Measurements from ENCODE around the gene LRP10. TPM values are rescaled to one million over a fixed set of nuclear protein-coding genes. Genes with fewer than 3 reads are reported as not detected.

Gene LRP10
- total RNA-seq, 1 donor from 2014 or later, result 34.8 TPM

DNA sequence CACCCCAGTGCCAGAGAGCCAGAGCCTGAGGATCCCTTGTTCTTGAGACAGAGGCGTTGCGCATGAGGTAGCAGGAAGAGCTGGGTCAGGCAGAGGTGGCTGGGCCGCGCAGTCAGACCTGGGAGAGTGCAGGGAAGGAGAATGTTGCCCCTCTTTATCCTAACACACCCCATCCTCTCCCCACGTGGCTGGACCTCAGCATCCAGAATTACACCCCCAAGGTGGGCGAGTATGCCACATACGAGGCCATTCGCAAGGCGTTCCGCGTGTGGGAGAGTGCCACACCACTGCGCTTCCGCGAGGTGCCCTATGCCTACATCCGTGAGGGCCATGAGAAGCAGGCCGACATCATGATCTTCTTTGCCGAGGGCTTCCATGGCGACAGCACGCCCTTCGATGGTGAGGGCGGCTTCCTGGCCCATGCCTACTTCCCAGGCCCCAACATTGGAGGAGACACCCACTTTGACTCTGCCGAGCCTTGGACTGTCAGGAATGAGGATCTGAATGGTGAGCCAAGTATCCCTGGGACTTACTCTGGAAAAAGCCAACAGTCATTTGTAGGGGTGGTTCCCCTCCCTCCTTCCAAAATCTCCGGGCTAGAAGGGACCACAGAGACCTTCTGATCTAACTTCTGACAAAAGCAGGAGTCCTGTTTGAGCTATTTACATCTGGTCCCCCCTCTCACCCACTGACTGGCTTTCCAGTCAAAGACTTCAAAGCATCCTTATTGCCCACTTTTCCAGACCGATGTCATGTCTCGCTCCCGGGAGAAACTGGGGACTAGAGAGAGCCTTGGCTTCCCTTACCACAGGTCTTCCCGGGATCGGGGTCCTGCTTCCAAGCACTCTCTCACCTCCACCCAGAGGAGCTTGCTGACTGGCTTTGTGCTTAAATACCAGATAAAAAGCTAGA is 29.1 kb upstream of the LRP10 start:
- DNase-seq (ENCODE audit: low read depth), result no peak
- TF ChIP-seq, protein P1, sequence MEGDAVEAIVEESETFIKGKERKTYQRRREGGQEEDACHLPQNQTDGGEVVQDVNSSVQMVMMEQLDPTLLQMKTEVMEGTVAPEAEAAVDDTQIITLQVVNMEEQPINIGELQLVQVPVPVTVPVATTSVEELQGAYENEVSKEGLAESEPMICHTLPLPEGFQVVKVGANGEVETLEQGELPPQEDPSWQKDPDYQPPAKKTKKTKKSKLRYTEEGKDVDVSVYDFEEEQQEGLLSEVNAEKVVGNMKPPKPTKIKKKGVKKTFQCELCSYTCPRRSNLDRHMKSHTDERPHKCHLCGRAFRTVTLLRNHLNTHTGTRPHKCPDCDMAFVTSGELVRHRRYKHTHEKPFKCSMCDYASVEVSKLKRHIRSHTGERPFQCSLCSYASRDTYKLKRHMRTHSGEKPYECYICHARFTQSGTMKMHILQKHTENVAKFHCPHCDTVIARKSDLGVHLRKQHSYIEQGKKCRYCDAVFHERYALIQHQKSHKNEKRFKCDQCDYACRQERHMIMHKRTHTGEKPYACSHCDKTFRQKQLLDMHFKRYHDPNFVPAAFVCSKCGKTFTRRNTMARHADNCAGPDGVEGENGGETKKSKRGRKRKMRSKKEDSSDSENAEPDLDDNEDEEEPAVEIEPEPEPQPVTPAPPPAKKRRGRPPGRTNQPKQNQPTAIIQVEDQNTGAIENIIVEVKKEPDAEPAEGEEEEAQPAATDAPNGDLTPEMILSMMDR (IDR thresholded peaks at IDR 0.05; ENCODE audit: insufficient read depth, low read length, severe bottlenecking), result no peak

DNA sequence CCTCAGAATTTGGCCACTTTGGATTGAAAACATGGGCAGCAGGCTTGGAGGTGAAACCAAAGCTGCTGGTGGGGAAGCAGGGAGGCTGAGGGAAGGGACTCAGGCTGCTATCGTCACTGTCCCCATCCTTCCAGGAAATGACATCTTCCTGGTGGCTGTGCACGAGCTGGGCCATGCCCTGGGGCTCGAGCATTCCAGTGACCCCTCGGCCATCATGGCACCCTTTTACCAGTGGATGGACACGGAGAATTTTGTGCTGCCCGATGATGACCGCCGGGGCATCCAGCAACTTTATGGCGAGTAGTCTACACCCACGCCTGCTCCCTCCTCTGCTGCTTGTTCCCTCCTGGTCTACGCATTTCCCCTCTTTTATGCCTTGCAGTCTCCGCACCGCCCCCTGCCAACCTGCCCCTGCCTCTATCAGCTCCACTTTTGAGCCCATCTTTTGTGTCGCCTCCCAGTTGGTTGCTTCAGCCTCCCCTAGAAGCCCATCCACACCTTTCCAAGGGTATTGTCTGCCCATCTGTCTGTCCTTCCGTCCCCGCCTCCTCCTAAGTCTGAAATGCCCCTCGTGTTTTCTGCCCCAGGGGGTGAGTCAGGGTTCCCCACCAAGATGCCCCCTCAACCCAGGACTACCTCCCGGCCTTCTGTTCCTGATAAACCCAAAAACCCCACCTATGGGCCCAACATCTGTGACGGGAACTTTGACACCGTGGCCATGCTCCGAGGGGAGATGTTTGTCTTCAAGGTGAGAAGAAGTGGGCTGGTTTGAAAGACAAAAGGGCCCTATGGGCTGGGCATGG is 28.2 kb upstream of the LRP10 start:
- TF ChIP-seq, protein P1 (IDR thresholded peaks at IDR 0.05; ENCODE audit: insufficient read depth, low read length, severe bottlenecking), result no peak
- DNase-seq (ENCODE audit: low read depth), result no peak
- no peak for FAIRE-seq
- peaks cover 58% of the 10 kb centered on the region for H3K36me3 ChIP-seq (ENCODE audit: control insufficient read depth, insufficient read depth, low read length)
- H3K27me3 ChIP-seq (ENCODE audit: control insufficient read depth, insufficient read depth, low read length), result no peaks in the 10 kb centered on the region
- no peak overlapping the region for H3K4me3 ChIP-seq (ENCODE audit: low read depth, low read length)

More for the DNA sequence above, 29.1 kb upstream of the LRP10 start:
- H3K36me3 ChIP-seq (ENCODE audit: control insufficient read depth, insufficient read depth, low read length), result peaks cover 58% of the 10 kb centered on the region
- no peak overlapping the region for H3K4me3 ChIP-seq (ENCODE audit: low read depth, low read length)
- no peak for FAIRE-seq
- H3K27me3 ChIP-seq (ENCODE audit: control insufficient read depth, insufficient read depth, low read length), result no peaks in the 10 kb centered on the region

DNA sequence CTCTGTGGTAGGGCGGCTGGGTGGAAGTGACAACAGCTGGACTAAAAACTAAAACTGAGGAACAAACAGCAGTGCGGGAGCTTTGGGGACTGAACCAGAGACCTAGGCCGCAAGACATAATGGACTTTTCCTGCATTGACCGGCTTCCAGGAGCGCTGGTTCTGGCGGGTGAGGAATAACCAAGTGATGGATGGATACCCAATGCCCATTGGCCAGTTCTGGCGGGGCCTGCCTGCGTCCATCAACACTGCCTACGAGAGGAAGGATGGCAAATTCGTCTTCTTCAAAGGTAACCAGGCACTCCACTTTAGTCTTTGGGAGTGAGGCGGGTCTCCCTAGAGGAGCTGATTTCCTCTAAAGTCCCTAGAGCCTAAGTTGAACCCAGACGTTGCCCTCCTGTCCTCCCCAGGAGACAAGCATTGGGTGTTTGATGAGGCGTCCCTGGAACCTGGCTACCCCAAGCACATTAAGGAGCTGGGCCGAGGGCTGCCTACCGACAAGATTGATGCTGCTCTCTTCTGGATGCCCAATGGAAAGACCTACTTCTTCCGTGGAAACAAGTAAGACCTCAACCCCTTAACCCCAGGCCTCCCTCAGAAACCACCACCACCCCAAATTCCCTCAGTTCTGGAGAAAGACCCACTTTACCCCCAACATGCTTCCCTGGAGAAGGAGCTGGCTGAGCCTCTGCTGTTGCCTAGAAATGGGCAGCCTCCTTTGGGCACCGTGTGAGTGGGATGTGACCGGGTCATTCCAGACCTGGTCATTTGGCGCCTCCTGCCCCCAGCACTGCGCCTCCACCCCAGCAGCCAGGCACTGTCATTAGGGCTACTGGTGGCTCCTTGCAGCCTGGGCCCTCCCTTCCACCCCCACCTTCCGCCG is 27.1 kb upstream of the LRP10 start:
- DNase-seq (ENCODE audit: low read depth) (no peak), FAIRE-seq (no peak)
- TF ChIP-seq, protein P1 (IDR thresholded peaks at IDR 0.05; ENCODE audit: insufficient read depth, low read length, severe bottlenecking), result no peak
- Histone ChIP-seq H3K36me3 (ENCODE audit: control insufficient read depth, insufficient read depth, low read length) (peaks cover 58% of the 10 kb centered on the region), H3K4me3 (ENCODE audit: low read depth, low read length) (no peak overlapping the region), H3K27me3 (ENCODE audit: control insufficient read depth, insufficient read depth, low read length) (no peaks in the 10 kb centered on the region)

DNA sequence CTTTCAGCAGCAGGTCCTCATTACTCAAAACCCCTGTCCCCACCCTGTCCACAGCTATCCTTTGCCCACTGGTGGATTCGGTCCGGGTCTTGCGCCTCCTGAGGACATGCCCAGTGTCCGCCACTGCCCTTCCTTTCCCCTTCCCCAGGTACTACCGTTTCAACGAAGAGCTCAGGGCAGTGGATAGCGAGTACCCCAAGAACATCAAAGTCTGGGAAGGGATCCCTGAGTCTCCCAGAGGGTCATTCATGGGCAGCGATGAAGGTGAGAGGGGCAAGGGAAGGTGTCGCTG is 26.5 kb upstream of the LRP10 start:
- DNase-seq (ENCODE audit: low read depth) (no peak), FAIRE-seq (no peak)
- Histone ChIP-seq H3K36me3 (ENCODE audit: control insufficient read depth, insufficient read depth, low read length) (peaks cover 57% of the 10 kb centered on the region), H3K27me3 (ENCODE audit: control insufficient read depth, insufficient read depth, low read length) (no peaks in the 10 kb centered on the region), H3K4me3 (ENCODE audit: low read depth, low read length) (no peak overlapping the region)
- TF ChIP-seq, protein P1 (IDR thresholded peaks at IDR 0.05; ENCODE audit: insufficient read depth, low read length, severe bottlenecking), result no peak

DNA sequence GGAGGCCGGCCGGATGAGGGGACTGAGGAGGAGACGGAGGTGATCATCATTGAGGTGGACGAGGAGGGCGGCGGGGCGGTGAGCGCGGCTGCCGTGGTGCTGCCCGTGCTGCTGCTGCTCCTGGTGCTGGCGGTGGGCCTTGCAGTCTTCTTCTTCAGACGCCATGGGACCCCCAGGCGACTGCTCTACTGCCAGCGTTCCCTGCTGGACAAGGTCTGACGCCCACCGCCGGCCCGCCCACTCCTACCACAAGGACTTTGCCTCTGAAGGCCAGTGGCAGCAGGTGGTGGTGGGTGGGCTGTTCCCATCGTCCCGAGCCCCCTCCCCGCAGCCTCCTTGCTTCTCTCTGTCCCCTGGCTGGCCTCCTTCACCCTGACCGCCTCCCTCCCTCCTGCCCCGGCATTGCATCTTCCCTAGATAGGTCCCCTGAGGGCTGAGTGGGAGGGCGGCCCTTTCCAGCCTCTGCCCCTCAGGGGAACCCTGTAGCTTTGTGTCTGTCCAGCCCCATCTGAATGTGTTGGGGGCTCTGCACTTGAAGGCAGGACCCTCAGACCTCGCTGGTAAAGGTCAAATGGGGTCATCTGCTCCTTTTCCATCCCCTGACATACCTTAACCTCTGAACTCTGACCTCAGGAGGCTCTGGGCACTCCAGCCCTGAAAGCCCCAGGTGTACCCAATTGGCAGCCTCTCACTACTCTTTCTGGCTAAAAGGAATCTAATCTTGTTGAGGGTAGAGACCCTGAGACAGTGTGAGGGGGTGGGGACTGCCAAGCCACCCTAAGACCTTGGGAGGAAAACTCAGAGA is 25.5 kb upstream of the LRP10 start:
- FAIRE-seq (no peak), DNase-seq (ENCODE audit: low read depth) (no peak)
- Histone ChIP-seq H3K27me3 (ENCODE audit: control insufficient read depth, insufficient read depth, low read length) (no peaks in the 10 kb centered on the region), H3K36me3 (ENCODE audit: control insufficient read depth, insufficient read depth, low read length) (peaks cover 53% of the 10 kb centered on the region), H3K4me3 (ENCODE audit: low read depth, low read length) (no peak overlapping the region)
- TF ChIP-seq, protein P1 (IDR thresholded peaks at IDR 0.05; ENCODE audit: insufficient read depth, low read length, severe bottlenecking), result no peak

Data from bronchial epithelial cell (primary cell).